Osteoblast (primary cell): Measurements from ENCODE around the gene TMEM140. TPM values are rescaled to one million over a fixed set of nuclear protein-coding genes. Genes with fewer than 3 reads are reported as not detected.

Source experiments
- DNase-seq: peaks from one replicate; pipeline ENCODE4 v3.0.0; 2011; ENCODE audit warnings: low spot score, mixed read lengths; ENCODE audit not compliant: insufficient read length; ENCODE audit errors: missing footprints
- H2AFZ ChIP-seq: 2 replicates; pipeline ENCODE4 v1.6.0; 2011; ENCODE audit warnings: mild to moderate bottlenecking, low read length
- H3K27ac ChIP-seq: 2 replicates; pipeline ENCODE4 v1.5.1; 2011; ENCODE audit warnings: mild to moderate bottlenecking, low read depth, low read length, moderate library complexity
- H3K27me3 ChIP-seq: 2 replicates; pipeline ENCODE4 v1.6.0; 2012; ENCODE audit warnings: mild to moderate bottlenecking, control low read depth, inconsistent platforms, low read length, moderate library complexity; ENCODE audit not compliant: insufficient read depth
- H3K36me3 ChIP-seq: 2 replicates; pipeline ENCODE4 v1.5.1; 2011; ENCODE audit warnings: mild to moderate bottlenecking, low read length, control low read depth, moderate library complexity; ENCODE audit not compliant: insufficient read depth
- H3K4me1 ChIP-seq: 2 replicates; pipeline ENCODE4 v1.5.1; 2011; ENCODE audit warnings: mild to moderate bottlenecking, low read length, control low read depth, moderate library complexity; ENCODE audit not compliant: insufficient read depth
- H3K4me2 ChIP-seq: 2 replicates; pipeline ENCODE4 v1.6.0; 2011; ENCODE audit warnings: mild to moderate bottlenecking, low read length; ENCODE audit not compliant: insufficient read depth
- H3K4me3 ChIP-seq: fragments of 200-600 bp; sonication (generic); 3 replicates; pipeline ENCODE4 v1.5.1; 2012; ENCODE audit warnings: mild to moderate bottlenecking, low read length, inconsistent platforms; ENCODE audit not compliant: insufficient read depth
- H3K79me2 ChIP-seq: 2 replicates; pipeline ENCODE4 v1.6.0; 2012; ENCODE audit warnings: mild to moderate bottlenecking, low read length, control low read depth, inconsistent platforms; ENCODE audit not compliant: insufficient read depth
- H3K9me3 ChIP-seq: 2 replicates; pipeline ENCODE4 v1.5.1; 2011; ENCODE audit warnings: low read depth, low read length, control low read depth
- H4K20me1 ChIP-seq: 2 replicates; pipeline ENCODE4 v1.6.0; 2012; ENCODE audit warnings: mild to moderate bottlenecking, low read length, control low read depth; ENCODE audit not compliant: insufficient read depth
- total RNA-seq: library from RNA; depleted of rRNA; stranded (reverse); fragments of >200 nt; gene quantifications from 2 replicates; pipeline ENCODE4 v1.2.3, GENCODE V29; 2012
- TF ChIP-seq, protein P1 (sequence below): IDR thresholded peaks from 2 replicates; pipeline ENCODE4 v1.5.1; 2011; ENCODE audit warnings: mild to moderate bottlenecking, low read depth, low read length, moderate library complexity; ENCODE audit errors: extremely low read depth

Gene TMEM140
- total RNA-seq, 1 donor: 14.1 TPM

DNA sequence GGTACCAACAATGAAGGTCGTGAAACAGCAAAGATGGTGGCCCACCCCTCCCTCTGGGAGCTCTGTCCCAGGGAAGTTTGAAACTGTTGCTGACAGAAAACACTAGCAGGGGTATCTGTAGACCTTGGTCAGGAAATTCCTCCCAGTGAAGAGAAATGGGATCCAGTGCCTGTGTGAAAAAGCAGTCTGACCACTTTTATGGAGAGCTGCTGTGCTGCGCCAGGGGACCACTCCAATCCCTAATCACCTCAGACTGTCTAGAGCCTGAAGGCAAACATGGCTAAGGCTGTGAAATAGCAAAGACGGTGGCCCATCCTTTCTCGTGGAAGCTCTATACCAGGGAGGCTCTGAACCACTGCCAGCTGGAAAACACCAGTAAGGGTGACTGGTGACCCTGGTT lies 38.3 kb upstream of the TMEM140 start:
- TF ChIP-seq, protein P1, sequence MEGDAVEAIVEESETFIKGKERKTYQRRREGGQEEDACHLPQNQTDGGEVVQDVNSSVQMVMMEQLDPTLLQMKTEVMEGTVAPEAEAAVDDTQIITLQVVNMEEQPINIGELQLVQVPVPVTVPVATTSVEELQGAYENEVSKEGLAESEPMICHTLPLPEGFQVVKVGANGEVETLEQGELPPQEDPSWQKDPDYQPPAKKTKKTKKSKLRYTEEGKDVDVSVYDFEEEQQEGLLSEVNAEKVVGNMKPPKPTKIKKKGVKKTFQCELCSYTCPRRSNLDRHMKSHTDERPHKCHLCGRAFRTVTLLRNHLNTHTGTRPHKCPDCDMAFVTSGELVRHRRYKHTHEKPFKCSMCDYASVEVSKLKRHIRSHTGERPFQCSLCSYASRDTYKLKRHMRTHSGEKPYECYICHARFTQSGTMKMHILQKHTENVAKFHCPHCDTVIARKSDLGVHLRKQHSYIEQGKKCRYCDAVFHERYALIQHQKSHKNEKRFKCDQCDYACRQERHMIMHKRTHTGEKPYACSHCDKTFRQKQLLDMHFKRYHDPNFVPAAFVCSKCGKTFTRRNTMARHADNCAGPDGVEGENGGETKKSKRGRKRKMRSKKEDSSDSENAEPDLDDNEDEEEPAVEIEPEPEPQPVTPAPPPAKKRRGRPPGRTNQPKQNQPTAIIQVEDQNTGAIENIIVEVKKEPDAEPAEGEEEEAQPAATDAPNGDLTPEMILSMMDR: no peak
- Histone ChIP-seq H3K27me3 (peaks cover 10% of the 10 kb centered on the region), H4K20me1 (no peaks in the 10 kb centered on the region), H3K4me2 (no peak overlapping the region), H3K79me2 (no peaks in the 10 kb centered on the region), H3K4me3 (no peak overlapping the region), H3K36me3 (no peaks in the 10 kb centered on the region), H3K27ac (no peak overlapping the region), H3K4me1 (no peaks in the 10 kb centered on the region), H2AFZ (no peak overlapping the region), H3K9me3 (no peaks in the 10 kb centered on the region)
- DNase-seq: no peak

DNA sequence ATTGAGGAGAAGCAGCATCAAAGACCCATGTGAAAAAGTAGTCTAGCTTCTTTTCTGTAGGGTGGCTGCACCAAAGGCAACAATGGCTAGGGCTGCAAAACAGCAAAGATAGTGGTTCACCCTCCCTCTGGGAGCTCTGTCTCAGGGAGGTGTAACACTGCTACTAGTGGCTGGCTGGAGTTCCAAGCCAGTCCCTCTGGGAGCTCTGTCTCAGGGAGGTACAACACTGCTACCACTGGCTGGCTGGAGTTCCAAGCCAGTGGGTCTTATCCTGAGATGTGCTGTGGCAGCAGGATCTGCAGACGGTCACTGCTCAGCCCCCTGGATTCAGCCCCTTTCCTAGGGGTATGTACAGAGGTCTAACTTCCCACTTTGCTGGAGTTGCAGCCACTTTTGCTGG lies 37.9 kb upstream of the TMEM140 start:
- no peaks in the 10 kb centered on the region for H3K9me3 ChIP-seq
- no peaks in the 10 kb centered on the region for H3K4me1 ChIP-seq
- H4K20me1 ChIP-seq: no peaks in the 10 kb centered on the region
- no peak overlapping the region for H3K4me3 ChIP-seq
- H3K79me2 ChIP-seq: no peaks in the 10 kb centered on the region
- H3K4me2 ChIP-seq: no peak overlapping the region
- TF ChIP-seq, protein P1: no peak
- H3K27me3 ChIP-seq: peaks cover 10% of the 10 kb centered on the region
- DNase-seq: no peak
- no peak overlapping the region for H3K27ac ChIP-seq
- H2AFZ ChIP-seq: no peak overlapping the region
- no peaks in the 10 kb centered on the region for H3K36me3 ChIP-seq

DNA sequence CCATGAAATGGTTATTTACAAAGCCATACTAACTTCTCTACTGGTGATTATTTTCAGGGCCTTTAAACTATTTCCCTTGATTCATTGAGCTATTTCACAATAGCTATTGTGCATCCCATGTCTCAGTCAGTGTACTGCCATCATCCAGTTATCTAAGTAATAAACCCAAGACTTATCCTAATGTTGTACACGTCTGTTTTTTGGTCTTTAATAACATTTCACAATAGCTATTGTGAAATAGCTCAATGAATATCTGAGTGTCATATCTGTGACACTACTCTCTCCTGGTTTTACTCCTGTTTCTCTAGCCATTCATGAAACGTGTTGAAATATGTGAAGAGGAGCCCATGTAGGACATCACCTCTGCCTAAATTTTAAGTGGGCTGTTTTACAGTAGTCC lies 36.5 kb upstream of the TMEM140 start:
- Histone ChIP-seq H3K9me3 (no peaks in the 10 kb centered on the region), H4K20me1 (no peaks in the 10 kb centered on the region), H3K27ac (no peak overlapping the region), H3K4me3 (no peak overlapping the region), H2AFZ (no peak overlapping the region), H3K36me3 (no peaks in the 10 kb centered on the region), H3K4me1 (no peaks in the 10 kb centered on the region), H3K4me2 (no peak overlapping the region), H3K79me2 (no peaks in the 10 kb centered on the region), H3K27me3 (peaks cover 10% of the 10 kb centered on the region)
- DNase-seq: no peak
- TF ChIP-seq, protein P1: no peak

DNA sequence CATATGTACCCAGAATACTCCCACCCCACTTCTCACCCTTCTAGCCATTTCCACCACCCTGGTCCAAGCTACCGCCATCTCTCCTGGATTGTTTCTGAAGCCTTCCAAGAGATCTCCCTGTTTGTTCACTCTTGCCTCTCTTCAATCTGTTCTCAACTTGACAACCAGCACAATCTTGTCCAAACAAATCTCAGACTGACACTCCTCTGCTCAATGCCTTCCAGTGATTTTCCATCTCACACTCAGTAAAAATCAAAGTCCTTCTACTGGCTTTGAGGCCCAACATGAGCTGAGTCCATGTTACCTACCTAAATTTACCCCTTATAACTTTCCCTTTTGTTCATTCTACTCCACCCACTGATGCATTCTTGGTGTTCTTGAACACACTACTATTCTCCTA lies 33.2 kb upstream of the TMEM140 start:
- Histone ChIP-seq H3K36me3 (no peaks in the 10 kb centered on the region), H3K27me3 (no peaks in the 10 kb centered on the region), H4K20me1 (no peaks in the 10 kb centered on the region), H3K9me3 (no peaks in the 10 kb centered on the region), H3K4me3 (no peak overlapping the region), H3K4me1 (no peaks in the 10 kb centered on the region), H3K27ac (no peak overlapping the region), H2AFZ (no peak overlapping the region), H3K4me2 (no peak overlapping the region), H3K79me2 (no peaks in the 10 kb centered on the region)
- TF ChIP-seq, protein P1: no peak
- no peak for DNase-seq
